Neural progenitor cell (in vitro differentiated cells): Measurements from ENCODE around the gene SH3PXD2B.

Source experiments
- CTCF ChIP-seq: fragments of 200-600 bp; sonication (generic); IDR thresholded peaks from 2 replicates; pipeline ENCODE4 v1.5.1; 2017; ENCODE audit warnings: antibody characterized with exemption, mild to moderate bottlenecking
- EZH2 ChIP-seq: fragments of 200-600 bp; sonication (generic); IDR thresholded peaks from 2 replicates; pipeline ENCODE4 v1.6.1; 2017; ENCODE audit warnings: antibody characterized with exemption, mild to moderate bottlenecking, moderate library complexity
- EZH2phosphoT487 ChIP-seq: fragments of 200-600 bp; sonication (generic); IDR thresholded peaks from 2 replicates; pipeline ENCODE4 v1.6.1; 2017; ENCODE audit warnings: antibody characterized with exemption

- TF ChIP-seq CTCF: no peak
- TF ChIP-seq EZH2: no peak
- no peak for TF ChIP-seq EZH2phosphoT487
These were observed 76.5 kb downstream of the SH3PXD2B start for GRCh38 chr5:172377856-172378255.
